IPS DF 4.7 (cell line): ENCODE data around the gene SDK1.
"Not testable (repeated sequence)": the region's sequence is repeated elsewhere in the genome, so short reads cannot be mapped to it uniquely, and the experiment has no call there.

Source experiments
- DNase-seq: peaks from one replicate; pipeline ENCODE4 v3.0.0-alpha.2; 2013; ENCODE audit warnings: low spot score; ENCODE audit errors: extremely low read depth

The SDK1 gene

DNA sequence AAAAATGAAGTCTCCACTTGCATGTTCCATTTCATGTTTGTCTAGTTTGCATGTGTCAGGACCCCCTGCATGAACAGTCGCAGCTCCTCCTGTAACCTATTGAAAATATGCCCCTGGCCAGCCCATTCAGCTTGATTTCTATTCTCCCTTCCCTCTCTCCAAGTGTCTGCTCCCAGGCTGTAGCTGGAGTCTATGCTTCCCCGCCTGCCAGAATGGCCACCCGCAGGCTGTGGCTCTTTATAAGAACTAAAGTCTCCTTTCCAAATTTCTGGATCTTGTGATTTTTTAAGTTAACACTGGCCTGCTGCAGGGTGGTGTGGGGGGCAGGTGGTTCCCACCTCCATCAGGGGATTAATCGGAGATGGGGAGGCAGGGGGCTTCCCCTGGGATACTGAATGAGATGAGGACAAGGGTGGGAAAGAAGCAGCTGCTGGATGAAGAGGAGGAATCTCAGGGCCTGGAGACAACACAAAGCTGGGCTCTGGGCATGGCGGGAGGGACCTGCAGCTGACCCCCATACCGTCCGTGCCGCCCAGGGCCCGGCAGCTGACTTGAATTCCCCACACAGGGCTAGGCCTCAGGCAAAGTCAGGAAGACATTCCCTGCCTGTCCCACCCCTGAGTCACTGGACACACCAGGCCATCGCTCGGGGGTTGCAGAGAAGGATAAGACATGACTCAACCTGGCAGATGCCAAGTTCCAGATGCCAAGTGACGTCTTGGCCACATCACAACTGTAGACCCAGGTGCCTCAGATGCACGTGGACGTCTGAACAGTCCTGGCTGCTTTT lies 981.6 kb downstream of the SDK1 start:
- DNase-seq: no peak

DNA sequence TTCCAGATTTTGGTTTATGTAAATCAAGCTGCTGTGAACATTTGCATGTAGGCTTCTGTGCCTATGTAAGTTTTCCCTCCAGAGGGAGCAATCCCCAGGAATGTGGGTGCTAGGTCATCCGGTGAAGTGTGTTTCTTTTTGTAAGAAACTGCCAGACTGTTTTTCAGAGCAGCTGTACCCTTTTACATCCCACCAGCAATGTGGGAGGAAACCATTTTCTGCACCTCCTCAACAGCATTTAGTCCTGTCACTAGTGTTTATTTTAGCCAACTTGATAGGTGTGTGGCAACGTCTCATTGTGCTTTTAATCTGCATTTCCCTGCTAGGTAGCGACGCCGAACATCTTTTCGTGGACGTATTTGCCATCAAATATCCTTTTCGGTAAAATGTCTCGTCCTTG lies 985.3 kb downstream of the SDK1 start:
- no peak for DNase-seq

DNA sequence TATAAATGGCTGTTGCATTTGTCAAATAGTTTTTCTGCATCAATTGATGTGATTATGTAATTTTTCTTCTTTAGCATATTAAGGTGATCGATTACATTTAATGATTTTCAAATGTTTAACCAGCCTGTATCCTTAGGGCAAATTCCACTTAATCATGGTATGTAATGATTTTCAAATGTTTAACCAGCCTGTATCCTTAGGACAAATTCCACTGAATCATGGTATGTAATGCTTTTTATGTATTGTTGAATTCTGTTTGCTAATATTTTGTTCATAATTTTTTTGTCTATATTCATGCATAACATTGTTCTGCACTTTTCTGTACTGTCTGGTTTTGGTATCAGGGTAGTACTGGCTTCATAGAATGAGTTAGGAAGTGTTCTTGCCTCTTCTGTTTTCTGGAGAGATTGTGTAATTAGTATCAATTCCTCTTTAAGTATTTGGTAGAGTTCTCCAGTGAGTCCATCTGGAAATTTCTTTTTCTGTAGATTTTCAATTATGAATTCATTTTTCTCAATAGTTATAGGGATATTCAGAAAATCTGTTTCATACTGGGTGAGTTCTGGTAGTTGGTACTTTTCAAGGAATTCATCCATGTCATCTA lies 987.8 kb downstream of the SDK1 start:
- no peak for DNase-seq

DNA sequence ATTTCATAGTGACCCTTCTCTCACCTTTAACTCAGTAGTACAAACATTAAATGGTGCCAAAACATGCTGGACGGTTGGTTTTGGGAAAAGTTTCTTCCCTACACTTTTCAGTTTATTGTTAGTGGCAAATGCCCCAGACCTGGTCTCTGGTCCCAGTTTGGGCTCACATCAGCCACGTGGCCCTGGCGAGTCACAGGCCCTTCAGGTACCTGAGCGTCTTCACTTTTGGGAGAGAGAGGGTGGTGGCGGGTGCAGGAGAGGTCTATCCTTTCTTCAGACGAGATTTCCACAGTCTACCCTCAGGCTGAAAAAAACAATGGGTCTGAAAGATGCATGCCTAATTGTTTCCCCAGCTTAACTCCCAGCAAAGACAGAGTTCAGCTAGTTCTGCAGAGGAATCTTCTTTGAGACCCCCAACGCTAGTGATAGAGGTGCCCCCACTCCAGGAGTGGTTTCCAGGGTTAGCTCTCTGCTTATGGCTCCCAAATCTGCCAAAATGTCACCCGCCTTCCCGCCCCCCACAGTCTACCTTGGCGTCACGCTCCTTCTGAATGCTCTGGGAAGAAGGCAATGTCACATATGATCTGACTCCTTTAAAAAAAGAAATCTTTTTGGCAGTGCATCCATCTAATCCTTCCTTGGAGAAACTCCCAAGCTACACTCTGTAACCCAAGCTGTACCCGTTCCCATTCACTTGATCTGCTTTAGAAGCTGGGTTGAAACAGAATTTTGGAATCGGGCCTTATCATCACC lies 996.3 kb downstream of the SDK1 start:
- no peak for DNase-seq

DNA sequence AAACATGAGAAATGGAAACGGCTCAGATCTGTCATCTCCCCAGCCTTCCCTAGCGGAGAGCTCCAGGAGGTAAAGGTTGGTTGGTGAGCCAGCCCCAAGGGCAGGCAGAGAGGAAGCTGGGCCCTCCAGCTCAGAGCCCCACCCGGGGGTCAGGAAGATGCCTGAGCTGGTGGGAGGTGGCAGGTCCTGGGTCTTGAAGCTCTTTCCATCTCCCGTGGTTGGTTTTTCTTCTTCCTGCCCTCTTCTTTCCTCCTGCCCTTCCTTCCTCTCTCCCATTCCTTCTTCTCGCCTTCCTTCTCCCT lies 996.8 kb downstream of the SDK1 start:
- DNase-seq: no peak

DNA sequence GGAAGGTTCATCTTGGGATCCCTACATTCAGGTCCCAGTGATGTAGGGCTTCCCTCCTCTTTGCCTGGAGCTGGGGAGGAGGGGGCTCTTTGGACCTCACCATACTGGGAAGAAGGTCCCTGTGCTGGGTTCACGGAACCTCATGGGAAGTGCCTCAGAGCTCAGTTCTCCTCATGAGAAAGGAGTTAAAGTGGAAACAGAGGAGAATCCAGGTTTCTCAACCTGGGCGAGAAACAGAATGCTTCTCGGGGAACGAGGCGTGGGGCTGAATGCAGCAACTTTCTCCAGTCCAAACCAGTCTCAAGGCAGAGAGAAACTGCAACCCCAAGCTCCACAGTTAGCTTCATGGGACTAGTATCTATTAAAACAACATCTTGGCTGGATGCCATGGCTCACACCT lies 998.4 kb downstream of the SDK1 start:
- no peak for DNase-seq

DNA sequence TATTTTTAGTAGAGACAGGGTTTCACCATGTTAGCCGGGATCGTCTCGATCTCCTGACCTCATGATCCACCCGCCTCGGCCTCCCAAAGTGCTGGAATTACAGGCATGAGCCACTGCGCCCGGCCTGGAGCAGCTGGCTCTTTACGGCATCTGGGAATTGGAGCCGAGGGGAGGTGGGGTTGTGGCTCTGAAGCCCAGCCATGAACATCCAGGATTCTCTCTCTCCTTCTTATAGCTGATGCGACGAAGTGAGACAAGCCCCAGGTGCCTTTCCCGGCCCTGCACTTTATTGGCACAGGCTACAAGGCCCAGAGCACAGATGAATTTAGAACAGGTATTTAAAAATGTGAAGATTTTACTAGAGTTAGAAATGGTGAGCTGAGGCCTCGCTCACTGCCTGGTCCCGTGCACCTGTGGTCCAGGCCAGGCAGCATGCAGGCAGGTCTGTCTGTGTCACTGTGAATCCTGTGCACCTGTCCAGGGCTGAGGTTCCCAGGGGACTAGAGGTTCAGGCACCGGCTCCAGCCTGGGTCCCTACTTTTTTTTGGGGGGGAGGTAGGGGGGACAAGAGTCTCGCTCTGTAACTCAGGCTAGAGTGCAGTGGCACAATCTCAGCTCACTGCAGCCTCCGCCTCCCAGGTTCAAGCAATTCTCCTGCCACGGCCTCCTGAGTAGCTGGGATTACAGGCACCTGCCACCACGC lies 1001.3 kb downstream of the SDK1 start:
- no peak for DNase-seq

DNA sequence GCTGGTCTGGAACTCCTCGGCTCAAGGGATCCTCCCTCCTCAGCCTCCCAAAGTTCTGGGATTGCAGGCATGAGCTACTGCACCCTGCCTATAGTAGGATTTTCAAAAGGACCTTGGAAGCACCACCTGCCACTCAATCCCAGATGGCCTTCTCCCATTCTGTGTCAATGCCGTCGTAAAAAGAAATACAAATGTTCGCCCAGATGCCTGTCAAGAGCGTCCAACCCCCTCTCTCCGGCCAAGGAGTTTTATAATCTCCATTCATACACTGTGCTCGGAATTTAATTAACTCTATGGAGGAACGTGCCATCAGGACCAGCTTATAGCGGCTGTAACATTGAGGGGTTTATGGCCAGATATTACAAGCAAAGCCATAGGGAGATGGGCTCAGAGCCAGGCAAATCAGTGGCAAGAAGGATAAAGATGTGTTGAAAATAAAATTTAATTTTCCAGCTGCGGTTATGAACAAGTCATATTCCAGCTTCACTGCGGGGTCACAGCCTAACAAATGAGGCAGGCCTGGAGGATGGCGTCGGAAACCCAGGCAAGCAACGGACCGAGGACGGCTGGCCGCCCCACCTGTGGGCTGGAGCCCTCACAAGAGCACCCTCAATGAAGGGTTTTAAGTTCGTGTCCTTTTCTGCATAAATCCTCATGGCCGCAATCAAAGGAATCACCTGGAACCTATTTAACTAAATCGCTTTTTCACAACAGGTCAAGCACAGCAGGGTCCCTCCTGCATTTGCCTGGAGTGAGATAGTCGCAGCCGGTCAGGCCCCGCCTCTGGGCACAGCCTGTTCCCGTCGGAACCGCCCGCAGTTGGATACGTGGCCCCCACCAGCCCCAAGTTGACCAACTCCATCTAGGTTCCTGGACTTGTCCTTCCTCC lies 1006.5 kb downstream of the SDK1 start:
- no peak for DNase-seq

DNA sequence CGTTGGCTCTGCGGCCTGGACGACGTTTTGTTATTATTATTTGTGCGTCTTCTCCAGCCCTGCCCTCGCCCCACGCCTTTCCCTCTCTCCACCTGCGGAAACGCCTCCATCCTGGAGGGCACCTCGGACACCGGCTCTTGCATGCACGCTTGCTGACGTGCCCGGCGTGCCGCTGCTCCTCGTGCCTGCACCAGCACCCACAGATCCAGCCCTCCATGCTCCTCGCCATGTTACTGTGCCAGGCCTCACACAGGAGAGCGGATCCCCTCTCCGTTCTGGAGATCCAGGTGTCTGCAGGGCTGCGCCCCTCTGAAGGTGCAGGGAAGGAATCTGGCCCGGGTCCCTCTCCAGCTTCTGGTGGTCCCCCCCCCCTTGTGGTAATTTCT lies 1007.1 kb downstream of the SDK1 start:
- no peak for DNase-seq

DNA sequence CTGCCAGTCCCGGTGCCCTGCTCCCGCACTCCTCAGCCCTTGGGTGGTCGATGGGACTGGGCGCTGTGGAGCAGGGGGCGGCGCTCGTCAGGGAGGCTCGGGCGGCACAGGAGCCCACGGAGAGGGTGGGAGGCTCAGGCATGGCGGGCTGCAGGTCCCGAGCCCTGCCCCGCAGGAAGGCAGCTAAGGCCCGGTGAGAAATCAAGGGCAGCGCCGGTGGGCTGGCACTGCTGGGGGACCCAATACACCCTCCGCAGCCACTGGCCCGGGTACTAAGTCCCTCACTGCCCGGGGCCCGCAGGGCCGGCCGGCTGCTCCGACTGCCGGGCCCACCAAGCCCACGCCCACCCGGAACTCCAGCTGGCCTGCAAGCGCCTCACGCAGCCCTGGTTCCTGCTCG lies 1012.9 kb downstream of the SDK1 start:
- DNase-seq: not testable (repeated sequence)

DNA sequence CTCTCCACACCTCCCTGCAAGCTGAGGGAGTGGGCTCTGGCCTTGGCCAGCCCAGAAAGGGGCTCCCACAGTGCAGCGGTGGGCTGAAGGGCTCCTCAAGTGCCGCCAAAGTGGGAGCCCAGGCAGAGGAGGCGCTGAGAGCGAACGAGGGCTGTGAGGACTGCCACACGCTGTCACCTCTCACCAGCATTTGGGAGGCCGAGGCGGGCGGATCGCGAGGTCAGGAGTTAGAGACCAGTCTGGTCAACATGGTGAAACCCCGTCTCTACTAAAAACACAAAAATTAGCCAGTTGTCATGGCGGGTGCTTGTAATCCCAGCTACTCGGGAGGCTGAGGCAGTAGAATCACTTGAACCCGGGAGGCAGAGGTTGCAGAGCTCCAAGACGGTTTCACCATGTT lies 1013.3 kb downstream of the SDK1 start:
- not testable (repeated sequence) for DNase-seq
